GM19324 (cell line): ENCODE data around the gene NPIPA5.
"Not testable (repeated sequence)": the region's sequence is repeated elsewhere in the genome, so short reads cannot be mapped to it uniquely, and the experiment has no call there.

ENCODE experiments used
- ATAC-seq: cut with Tn5 transposase; IDR thresholded peaks from one replicate; pipeline ENCODE4 v1.9.1; 2021; ENCODE audit warnings: mild to moderate bottlenecking, moderate library complexity; ENCODE audit not compliant: unreplicated experiment, low FRiP score

The NPIPA5 gene

DNA sequence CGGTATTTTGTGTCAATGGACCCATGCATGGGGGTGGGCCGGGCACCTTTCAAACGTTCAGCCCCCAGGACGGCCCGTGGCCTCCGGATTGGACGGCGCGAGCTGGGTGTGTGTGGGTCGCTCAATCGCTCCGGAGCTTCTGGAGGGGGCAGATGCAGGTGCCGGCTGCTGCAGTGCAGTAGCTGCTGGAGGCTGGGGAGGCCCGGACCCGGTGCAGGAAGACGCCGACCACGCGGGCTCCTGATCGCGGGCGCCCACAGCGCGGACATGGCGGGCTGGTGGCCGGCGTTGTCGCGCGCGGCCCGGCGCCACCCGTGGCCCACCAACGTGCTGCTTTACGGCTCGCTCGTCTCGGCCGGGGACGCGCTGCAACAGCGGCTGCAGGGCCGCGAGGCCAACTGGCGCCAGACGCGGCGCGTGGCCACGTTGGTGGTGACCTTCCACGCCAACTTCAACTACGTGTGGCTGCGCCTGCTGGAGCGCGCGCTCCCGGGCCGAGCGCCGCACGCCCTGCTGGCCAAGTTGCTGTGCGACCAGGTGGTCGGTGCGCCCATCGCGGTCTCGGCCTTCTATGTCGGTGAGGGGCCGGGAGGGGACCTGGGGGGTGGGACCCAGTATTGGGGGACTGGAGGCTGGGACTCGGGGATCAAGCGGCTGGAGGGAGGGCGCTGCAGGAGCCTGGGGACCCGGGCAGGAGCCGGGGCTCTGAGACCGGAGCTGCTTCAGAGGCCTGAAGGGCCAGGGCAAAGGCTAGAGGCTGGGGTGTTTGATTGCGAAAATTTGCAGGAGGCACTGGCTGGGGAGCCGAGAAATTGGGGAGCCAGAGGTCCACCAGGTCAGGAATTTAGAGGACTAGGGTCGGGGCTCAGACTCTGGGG is 17.8 kb upstream of the NPIPA5 start, which contains the start of gene MPV17L:
Gene MPV17L (plus strand): TSS at position 124 of the 878 bp plus-strand sequence. CDS start 144 bp downstream, at position 268.
- not testable (repeated sequence) for ATAC-seq

DNA sequence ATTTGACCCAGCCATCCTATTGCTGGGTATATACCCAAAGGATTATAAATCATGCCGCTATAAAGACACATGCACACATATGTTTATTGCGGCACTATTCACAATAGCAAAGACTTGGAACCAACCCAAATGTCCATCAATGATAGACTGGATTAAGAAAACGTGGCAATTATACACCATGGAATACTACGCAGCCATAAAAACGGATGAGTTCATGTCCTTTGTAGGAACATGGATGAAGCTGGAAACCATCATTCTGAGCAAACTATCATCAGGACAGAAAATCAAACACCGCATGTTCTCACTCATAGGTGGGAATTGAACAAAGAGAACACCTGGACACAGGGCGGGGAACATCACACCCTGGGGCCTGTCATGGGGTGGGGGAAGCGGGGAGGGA is 14.9 kb upstream of the NPIPA5 start:
- not testable (repeated sequence) for ATAC-seq

DNA sequence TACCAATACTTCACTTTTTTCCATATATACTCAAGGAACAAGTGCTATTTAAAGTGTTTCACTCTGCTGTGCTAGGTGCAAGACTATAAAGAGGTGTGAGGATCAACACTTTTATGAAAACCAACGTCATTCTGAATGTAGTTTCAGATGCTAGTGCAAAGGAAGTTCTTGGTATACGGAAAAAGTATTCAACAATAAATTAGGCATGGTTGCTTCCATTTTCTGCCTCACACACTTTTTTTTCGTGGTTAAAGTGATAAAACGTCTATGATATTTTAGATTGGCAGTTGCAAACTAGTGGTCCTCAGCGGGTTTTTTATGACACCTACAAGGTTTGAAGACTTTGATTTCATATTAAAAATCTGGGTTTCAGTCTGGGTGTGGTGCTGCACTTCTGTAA is 11.8 kb upstream of the NPIPA5 start:
- not testable (repeated sequence) for ATAC-seq

DNA sequence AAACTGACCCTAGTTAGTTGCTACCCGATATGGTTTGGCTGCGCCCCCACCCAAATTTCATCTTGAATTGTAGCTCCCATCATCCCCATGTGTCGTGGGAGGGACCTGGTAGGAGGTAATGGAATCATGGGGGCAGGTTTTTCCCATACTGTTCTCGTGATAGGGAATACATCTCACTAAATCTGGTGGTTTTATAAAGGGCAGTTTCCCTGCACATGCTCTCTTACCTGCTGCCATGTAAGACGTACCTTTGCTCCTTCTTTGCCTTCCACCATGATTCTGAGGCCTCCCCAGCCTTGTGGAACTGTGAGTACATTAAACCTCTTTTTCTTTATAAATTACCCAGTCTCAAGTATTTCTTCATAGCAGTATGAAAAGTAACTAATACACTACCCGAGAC is 10.0 kb upstream of the NPIPA5 start:
- ATAC-seq, result not testable (repeated sequence)

DNA sequence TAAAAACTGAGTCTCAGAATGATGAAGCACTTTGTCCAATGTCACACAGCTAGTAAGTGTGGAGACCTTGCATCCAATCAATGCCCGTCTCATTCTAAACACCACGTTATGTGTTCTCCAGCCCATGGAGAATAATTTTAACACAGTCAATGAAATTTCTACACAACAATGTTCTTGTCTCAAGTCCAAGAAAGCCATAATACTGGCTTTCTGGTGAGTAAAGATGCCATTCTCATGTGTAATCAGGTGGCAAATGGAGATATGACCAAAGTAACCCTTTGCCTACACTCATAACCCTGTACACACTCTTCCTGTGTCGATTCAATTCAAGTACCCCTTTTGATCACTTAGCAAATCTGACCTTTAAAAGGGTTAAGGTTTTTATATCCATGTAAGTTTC is 4.7 kb upstream of the NPIPA5 start:
- not testable (repeated sequence) for ATAC-seq

DNA sequence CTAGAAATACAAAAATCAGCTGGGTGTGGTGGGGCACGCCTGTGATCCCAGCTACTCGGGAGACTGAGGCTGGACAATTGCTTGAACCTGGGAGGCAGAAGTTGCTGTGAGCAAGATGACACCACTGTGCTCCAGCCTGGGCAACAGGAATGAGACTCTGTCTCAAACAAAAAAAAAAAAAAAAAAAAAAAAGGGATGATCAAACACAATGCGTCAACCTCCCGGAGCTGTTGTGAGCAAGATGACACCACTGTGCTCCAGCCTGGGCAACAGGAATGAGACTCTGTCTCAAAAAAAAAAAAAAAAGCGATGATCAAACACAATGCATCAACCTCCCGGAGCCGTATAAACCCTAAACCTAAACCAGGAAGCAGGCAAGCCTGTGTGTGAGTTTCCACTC is 20.6 kb downstream of the NPIPA5 start:
- ATAC-seq, result not testable (repeated sequence)

DNA sequence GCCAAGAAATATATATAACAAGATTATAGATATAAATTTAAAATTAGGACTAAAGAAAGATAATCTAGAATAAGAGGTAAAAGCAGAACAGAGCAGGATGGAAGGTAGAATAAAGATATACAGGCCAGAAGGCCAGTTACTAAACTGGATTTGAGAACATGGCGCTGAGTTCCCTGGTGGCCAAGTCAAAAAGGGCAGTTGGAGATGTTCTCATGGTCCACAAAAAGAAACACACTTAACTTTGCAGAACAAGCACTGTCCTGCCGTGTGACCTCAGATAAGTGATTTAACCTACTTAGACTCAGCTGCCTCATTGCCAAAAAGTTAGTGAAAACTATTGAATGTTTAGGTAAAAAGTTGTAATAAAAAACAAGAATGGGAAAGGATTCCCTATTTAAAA is 23.2 kb downstream of the NPIPA5 start:
- ATAC-seq, result not testable (repeated sequence)

DNA sequence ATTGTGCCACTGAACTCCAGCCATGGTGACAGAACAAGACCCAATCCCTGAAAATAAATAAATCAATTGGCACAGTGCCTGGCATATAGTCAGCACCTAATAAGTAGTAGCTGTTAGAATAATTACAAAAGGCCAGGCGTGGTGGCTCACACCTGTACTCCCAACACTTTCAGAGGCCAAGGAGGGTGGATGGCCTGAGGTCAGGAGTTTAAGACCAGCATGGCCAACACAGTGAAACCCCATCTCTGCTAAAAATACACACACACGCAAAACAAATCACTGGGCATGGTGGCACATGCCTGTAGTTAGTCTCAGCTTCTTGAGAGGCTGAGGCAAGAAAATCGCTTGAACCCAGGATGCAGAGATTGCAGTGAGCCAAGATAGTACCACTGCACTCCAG is 25.2 kb downstream of the NPIPA5 start:
- not testable (repeated sequence) for ATAC-seq

DNA sequence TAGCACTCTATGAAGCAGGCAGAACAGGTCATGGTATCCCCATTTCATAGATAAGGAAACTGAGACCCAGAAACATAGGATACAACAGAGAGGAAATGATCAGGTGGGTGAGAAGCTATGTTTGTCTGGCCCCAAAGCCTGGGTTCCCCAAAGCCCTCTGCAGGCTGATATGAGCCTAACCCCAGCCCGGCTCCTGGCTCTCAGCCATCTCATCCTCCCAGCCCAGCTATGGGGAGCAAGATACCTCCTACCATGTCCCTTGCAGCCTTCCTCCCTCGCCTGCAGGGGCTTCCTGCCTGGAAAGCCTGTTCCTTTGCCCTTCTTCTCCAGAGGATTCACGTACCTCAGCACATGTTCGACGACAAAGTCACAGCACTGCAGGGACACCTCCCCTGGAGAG is 26.3 kb downstream of the NPIPA5 start:
- ATAC-seq, result not testable (repeated sequence)

DNA sequence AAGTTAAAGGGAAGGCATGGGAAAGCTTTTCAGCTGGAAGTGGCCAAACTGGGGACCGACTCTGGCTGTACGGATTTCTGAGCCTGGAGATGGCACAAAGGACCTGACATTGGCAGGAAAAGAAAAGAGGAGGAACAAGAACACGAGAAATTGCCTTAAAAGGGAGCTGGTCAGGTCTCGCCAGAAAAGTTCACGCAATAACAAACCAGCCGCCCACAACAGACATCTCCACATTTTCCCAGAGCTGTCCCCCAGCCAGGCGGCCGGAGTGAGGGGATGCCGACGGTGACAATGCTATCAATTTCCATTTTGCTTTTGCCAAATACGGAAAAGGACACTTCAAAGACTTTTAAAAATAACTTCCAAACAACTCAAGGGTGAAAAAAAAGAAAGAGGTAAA is 26.8 kb downstream of the NPIPA5 start:
- not testable (repeated sequence) for ATAC-seq

DNA sequence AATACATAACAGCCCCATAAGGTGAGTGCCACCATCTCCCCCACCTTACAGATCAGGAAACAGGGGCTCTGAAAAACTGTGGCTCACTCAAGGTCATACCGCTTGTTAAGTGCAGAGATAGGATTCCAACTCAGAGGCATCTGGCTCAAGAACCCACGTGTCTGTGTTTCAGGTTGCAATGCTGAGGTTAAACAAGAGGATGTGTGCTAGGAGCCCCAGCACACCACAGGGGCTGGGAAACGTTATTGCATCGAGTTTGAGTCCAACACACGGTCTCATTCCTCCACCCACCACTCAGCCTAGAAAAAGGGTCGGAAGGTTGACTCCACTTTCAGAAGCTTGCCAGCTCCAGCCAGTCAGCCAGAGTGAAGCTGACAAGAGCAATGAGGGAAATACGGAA is 29.4 kb downstream of the NPIPA5 start:
- ATAC-seq, result not testable (repeated sequence)

DNA sequence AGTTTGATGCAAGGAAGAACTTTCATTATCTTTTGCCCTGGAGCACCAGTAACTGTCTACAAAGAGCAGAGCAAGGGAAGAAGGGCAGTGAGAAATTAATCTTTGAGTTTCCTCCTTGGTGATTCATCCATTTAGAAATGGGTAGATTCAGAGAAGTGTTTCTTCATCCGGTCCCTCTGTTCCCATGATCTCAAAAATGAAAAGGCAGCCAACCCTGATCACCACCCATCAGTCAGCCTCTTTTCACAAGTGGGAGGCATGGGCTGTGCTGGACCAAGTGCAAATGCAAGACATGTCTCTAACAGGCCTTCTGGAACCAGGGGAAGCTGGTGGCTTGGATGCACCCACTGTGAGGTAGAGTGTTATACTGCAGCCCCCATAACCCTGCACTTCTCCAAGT is 35.8 kb downstream of the NPIPA5 start:
- ATAC-seq, result not testable (repeated sequence)

DNA sequence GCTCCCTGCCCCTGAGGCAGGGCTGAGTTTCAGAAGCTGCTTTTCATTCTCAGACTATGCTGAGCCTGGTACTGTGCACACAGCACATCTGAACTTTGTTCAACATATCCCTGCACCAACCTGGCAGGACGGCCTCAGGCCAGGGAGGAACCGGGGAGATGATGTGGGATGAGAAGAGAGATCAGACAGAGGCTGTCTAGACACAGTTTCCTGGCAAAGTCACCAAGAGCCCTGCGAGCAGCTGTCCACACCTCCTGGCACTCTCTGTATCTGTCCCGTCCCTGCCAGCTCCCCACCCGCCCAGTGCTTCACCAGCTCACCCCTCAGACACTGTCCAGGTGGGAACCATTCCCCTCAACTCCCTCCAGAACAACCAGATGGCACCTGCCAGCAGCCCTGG is 39.1 kb downstream of the NPIPA5 start:
- not testable (repeated sequence) for ATAC-seq

DNA sequence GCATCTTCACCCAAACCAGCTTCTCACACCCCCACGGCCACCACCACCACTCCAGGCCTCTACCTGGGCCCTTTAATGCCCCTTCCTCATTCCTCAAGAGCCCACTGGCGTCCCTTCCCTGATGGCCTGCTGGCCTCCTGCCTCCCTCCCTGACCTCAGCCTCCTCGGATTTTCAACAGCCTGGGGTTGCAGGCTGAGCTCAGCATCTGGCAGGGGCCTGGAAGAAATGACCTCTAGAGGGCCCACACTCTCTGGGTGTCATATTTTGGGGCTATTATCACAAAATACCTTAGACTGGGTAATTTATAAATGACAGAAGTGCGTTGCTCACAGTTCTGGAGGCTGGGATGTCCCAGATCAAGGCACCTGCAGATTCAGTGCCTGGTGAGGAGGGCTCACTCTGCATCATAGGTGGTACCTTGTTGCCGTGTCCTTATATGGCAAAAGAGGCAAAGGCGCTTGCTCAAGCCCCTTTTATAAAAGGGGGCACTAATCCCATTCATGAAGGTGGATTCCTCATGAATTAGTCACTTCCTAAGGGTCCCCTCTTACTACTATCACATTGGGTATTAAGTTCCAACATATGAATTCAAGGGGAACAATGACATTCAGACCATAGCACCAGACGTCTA is 40.0 kb downstream of the NPIPA5 start:
- not testable (repeated sequence) for ATAC-seq

DNA sequence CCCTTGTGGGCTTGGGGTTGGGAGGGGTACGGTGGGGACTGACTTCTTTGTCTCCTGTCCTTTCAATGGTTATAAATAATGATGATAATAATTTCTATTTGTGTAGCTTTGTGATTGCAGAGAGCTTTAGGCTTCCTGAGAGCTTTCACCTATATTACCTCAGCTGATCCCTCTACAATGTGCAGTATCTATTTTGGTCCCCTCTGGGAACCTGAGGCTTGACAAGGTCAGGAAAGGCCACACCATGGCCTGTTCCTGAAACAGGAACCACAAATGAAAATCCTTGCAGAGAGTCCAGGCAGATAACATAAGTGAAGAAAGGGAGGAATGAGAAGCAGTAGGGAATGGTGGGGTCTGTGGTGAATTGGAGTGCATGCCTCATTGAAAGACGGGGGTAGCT is 42.5 kb downstream of the NPIPA5 start:
- ATAC-seq, result not testable (repeated sequence)

DNA sequence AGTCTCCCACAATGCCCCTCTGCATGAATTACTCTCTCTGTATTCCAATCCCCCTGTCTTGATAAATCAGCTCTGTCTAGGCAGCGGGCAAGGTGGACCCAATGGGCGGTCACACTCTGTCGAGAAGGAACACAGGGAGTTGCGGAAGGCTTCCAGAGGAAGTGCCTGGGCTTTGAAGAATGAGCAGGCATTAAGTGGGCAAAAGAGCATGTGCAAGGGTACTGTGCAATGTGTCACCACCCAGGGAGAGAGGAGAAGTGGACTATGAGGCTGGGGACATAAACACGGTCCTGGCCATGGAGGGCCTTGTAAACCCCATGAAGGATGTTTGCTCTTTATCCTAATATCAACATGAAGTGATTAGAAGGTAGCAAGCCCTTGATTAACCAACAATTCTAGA is 44.1 kb downstream of the NPIPA5 start:
- ATAC-seq, result not testable (repeated sequence)

DNA sequence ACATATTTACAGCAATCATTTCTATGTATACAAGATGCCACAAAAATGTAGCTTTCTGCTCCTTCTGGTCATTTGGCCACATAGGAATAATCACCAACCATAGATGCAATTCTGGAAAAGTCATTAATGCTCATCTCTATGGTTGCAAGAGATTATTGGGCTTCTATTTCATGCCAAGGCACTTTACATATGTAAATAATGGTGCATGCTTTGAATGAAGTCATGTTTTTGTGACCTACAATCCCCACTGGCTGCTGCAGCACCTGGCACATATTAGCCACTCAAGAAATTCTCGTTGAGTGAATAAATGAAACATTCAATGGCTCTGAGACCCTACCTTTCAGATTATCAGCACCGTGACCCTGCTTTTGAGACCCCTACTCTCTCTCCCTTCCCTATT is 47.1 kb downstream of the NPIPA5 start:
- ATAC-seq, result not testable (repeated sequence)

DNA sequence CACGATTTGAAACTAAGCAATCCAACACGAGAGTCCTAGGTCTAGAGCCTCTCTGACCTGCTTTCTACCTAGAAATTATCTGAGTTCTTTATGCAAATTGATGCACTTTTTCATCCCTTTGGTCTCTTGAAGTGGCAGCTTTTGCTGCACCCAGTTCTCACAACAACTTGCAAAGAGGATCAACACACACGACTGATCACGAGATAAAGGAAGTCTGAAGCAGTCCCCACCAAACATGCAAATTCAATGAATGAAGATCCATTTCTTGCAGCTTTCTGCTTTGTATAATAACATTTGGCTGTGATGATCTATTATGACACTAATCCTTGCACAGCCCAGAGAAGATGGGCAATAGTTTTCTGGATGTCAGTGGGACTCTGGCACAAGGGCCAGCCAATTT is 53.1 kb downstream of the NPIPA5 start:
- ATAC-seq, result not testable (repeated sequence)

DNA sequence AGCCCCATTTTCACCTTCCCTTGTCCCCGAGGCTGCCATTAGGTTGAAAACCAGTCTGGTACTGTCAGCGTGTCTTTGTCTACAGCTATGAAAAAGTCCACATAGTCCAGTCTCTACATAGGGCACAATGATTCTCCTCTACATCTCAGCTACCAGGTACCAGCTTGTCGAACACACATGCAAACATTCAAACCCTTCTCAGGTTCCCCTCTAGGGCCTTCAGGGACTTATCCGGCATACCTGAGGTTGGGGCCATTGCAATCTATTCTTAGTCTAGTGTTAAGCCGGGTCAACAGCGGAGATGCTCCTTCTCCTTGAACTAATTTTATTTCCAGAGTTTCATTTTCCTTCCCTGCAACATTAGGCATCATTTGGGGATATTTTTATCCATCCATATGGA is 54.7 kb downstream of the NPIPA5 start:
- ATAC-seq, result not testable (repeated sequence)

DNA sequence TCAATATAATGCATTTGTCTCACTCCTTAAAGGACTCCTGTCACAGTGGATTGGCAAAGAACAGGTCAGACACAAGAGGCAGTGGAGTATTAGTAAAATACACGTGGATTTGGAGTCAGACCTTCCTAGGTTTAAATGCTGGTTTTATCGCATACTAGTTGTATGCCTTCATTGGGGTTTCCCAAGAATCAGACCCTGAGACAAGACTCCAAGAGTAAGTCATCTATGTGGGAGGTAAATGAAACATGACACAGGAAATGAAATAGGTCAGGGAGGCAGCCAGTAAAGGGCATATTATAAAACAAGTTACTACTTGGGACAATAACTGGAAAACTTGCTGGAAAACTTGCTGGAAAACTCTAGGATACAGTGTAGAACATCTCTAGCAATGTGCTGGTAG is 56.9 kb downstream of the NPIPA5 start:
- not testable (repeated sequence) for ATAC-seq

DNA sequence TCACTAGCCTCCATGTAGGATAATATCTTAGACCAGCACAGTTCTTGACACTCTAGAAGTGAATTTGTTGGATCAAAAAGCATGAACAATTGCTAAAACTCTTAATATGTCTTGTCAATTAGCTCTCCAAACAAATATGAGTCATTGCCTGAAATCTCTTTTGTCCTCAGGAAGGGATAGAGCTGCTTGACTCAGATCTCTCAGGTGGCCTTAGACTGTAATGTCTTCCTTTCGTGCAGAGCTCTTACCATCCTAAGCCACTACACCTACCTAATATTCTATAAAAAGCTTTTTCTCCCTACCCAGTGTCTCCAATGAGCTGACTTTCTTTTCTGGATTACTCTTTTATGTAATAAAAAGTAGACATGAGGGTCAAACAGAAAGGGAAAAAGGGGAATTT is 63.5 kb downstream of the NPIPA5 start:
- not testable (repeated sequence) for ATAC-seq
